HEK293 (cell line): Measurements from ENCODE around the gene MRPS5.

Source experiments
- GLI2 ChIP-seq: fragments of 450-650 bp; formaldehyde crosslinking; IDR thresholded peaks from 2 replicates; pipeline ENCODE4; 2017; ENCODE audit warnings: missing biosample characterization, missing genetic modification characterization, low read depth, borderline replicate concordance
- KLF10 ChIP-seq: fragments of 450-650 bp; IDR thresholded peaks from 2 replicates; pipeline ENCODE4 v1.5.1; 2018; ENCODE audit warnings: missing biosample characterization, mild to moderate bottlenecking, missing genetic modification characterization
- PBX3 ChIP-seq: sonication (generic); formaldehyde crosslinking; IDR thresholded peaks from 2 replicates; pipeline ENCODE4 v1.8.1; 2022; ENCODE audit warnings: mild to moderate bottlenecking, moderate library complexity, missing genetic modification reagents
- REST ChIP-seq: fragments of 450-650 bp; formaldehyde crosslinking; IDR thresholded peaks from 2 replicates; pipeline ENCODE4 v1.5.1; 2016; ENCODE audit warnings: missing biosample characterization, missing genetic modification characterization
- TRIM28 ChIP-seq: IDR thresholded peaks from 2 replicates; pipeline ENCODE4 v1.6.1; 2011; ENCODE audit warnings: low read length, control low read depth, borderline replicate concordance
- YY1 ChIP-seq: fragments of 450-650 bp; formaldehyde crosslinking; IDR thresholded peaks from 2 replicates; pipeline ENCODE4 v1.5.1; 2018; ENCODE audit warnings: missing biosample characterization, missing genetic modification characterization
- ZBTB1 ChIP-seq: fragments of 450-650 bp; formaldehyde crosslinking; IDR thresholded peaks from 2 replicates; pipeline ENCODE4 v1.5.1; 2016; ENCODE audit warnings: missing biosample characterization, missing genetic modification characterization
- ZFP41 ChIP-seq: fragments of 450-650 bp; formaldehyde crosslinking; IDR thresholded peaks from 2 replicates; pipeline ENCODE4 v1.5.1; 2016; ENCODE audit warnings: missing biosample characterization, missing genetic modification characterization, borderline replicate concordance
- ZNF10 ChIP-seq: fragments of 450-650 bp; formaldehyde crosslinking; IDR thresholded peaks from 2 replicates; pipeline ENCODE4 v1.5.1; 2017; ENCODE audit warnings: missing biosample characterization, missing genetic modification characterization
- ZNF138 ChIP-seq: fragments of 450-650 bp; formaldehyde crosslinking; IDR thresholded peaks from 2 replicates; pipeline ENCODE4 v1.5.1; 2016; ENCODE audit warnings: missing biosample characterization, missing genetic modification characterization, borderline replicate concordance
- ZNF19 ChIP-seq: fragments of 450-650 bp; formaldehyde crosslinking; IDR thresholded peaks from 2 replicates; pipeline ENCODE4; 2016; ENCODE audit warnings: missing biosample characterization, missing genetic modification characterization, low read depth
- ZNF2 ChIP-seq: fragments of 450-650 bp; formaldehyde crosslinking; IDR thresholded peaks from 2 replicates; pipeline ENCODE4 v1.5.1; 2016; ENCODE audit warnings: missing biosample characterization, missing genetic modification characterization
- ZNF302 ChIP-seq: fragments of 450-650 bp; formaldehyde crosslinking; IDR thresholded peaks from 2 replicates; pipeline ENCODE4 v1.5.1; 2016; ENCODE audit warnings: missing biosample characterization, missing genetic modification characterization, low read depth
- ZNF341 ChIP-seq: fragments of 450-650 bp; formaldehyde crosslinking; IDR thresholded peaks from 2 replicates; pipeline ENCODE4; 2016; ENCODE audit warnings: low read depth, missing biosample characterization, missing genetic modification characterization
- ZNF394 ChIP-seq: fragments of 450-650 bp; formaldehyde crosslinking; IDR thresholded peaks from 2 replicates; pipeline ENCODE4 v1.5.1; 2016; ENCODE audit warnings: missing biosample characterization, missing genetic modification characterization, mild to moderate bottlenecking, moderate library complexity, borderline replicate concordance
- ZNF473 ChIP-seq: fragments of 450-650 bp; formaldehyde crosslinking; IDR thresholded peaks from 2 replicates; pipeline ENCODE4 v1.5.1; 2017; ENCODE audit warnings: missing biosample characterization, missing genetic modification characterization
- ZNF48 ChIP-seq: fragments of 450-650 bp; formaldehyde crosslinking; IDR thresholded peaks from 2 replicates; pipeline ENCODE4 v1.5.1; 2016; ENCODE audit warnings: missing biosample characterization, missing genetic modification characterization
- ZNF530 ChIP-seq: fragments of 450-650 bp; formaldehyde crosslinking; IDR thresholded peaks from 2 replicates; pipeline ENCODE4 v1.5.1; 2016; ENCODE audit warnings: low read depth, missing biosample characterization, missing genetic modification characterization
- ZNF585B ChIP-seq: fragments of 450-650 bp; formaldehyde crosslinking; IDR thresholded peaks from 2 replicates; pipeline ENCODE4 v1.5.1; 2016; ENCODE audit warnings: missing biosample characterization, missing genetic modification characterization
- ZNF704 ChIP-seq: fragments of 450-650 bp; formaldehyde crosslinking; IDR thresholded peaks from 2 replicates; pipeline ENCODE4 v1.5.1; 2016; ENCODE audit warnings: missing biosample characterization, missing genetic modification characterization
- TF ChIP-seq, protein P1 (sequence below): fragments of 450-650 bp; formaldehyde crosslinking; IDR thresholded peaks from 2 replicates; pipeline ENCODE4 v1.5.1; 2017; ENCODE audit warnings: missing biosample characterization, missing genetic modification characterization
- TF ChIP-seq, protein P2 (sequence below): fragments of 450-650 bp; formaldehyde crosslinking; conservative IDR thresholded peaks from 2 replicates; pipeline ENCODE4 v1.5.1; 2016; ENCODE audit warnings: low read depth, missing biosample characterization, missing genetic modification characterization
- TF ChIP-seq, protein P3 (sequence below): fragments of 450-650 bp; formaldehyde crosslinking; IDR thresholded peaks from 2 replicates; pipeline ENCODE4 v1.5.1; 2016; ENCODE audit warnings: missing biosample characterization, missing genetic modification characterization

Gene MRPS5

GRCh38 chr2:95165371-95166064 lies 43.9 kb upstream of the MRPS5 start, which contains the start of gene ZNF2 (continued):
- TF ChIP-seq, protein P1, sequence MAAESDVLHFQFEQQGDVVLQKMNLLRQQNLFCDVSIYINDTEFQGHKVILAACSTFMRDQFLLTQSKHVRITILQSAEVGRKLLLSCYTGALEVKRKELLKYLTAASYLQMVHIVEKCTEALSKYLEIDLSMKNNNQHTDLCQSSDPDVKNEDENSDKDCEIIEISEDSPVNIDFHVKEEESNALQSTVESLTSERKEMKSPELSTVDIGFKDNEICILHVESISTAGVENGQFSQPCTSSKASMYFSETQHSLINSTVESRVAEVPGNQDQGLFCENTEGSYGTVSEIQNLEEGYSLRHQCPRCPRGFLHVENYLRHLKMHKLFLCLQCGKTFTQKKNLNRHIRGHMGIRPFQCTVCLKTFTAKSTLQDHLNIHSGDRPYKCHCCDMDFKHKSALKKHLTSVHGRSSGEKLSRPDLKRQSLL = no peak
- TF ChIP-seq ZNF341 (tag by site-specific recombination) (no peak), YY1 (tag by site-specific recombination) (peak; percentile 90), PBX3 (CRISPR knock-in tag) (no peak; the same call in 1 of the 2 replicates), ZNF19 (tag by site-specific recombination) (no peak), TRIM28 (peak; percentile 41; the same call in 1 of the 2 replicates), ZNF302 (no peak), ZBTB1 (tag by site-specific recombination) (no peak), REST (tag by site-specific recombination) (peak; percentile 48; the same call in 1 of the 2 replicates), ZNF530 (tag by site-specific recombination) (no peak), ZNF585B (tag by site-specific recombination) (no peak), ZNF473 (tag by site-specific recombination) (no peak), ZNF394 (tag by site-specific recombination) (peak; percentile 59; the same call in 1 of the 2 replicates), GLI2 (tag by site-specific recombination) (no peak), ZNF10 (no peak), ZNF48 (tag by site-specific recombination) (no peak), ZNF138 (no peak), ZFP41 (tag by site-specific recombination) (no peak), ZNF704 (0 out of 2 replicates have a peak, but pooled peaks have one; percentile 22), ZNF2 (tag by site-specific recombination) (no peak; the same call in 1 of the 2 replicates), KLF10 (tag by site-specific recombination) (peak; percentile 42; the same call in 1 of the 2 replicates)
- TF ChIP-seq, protein P2, sequence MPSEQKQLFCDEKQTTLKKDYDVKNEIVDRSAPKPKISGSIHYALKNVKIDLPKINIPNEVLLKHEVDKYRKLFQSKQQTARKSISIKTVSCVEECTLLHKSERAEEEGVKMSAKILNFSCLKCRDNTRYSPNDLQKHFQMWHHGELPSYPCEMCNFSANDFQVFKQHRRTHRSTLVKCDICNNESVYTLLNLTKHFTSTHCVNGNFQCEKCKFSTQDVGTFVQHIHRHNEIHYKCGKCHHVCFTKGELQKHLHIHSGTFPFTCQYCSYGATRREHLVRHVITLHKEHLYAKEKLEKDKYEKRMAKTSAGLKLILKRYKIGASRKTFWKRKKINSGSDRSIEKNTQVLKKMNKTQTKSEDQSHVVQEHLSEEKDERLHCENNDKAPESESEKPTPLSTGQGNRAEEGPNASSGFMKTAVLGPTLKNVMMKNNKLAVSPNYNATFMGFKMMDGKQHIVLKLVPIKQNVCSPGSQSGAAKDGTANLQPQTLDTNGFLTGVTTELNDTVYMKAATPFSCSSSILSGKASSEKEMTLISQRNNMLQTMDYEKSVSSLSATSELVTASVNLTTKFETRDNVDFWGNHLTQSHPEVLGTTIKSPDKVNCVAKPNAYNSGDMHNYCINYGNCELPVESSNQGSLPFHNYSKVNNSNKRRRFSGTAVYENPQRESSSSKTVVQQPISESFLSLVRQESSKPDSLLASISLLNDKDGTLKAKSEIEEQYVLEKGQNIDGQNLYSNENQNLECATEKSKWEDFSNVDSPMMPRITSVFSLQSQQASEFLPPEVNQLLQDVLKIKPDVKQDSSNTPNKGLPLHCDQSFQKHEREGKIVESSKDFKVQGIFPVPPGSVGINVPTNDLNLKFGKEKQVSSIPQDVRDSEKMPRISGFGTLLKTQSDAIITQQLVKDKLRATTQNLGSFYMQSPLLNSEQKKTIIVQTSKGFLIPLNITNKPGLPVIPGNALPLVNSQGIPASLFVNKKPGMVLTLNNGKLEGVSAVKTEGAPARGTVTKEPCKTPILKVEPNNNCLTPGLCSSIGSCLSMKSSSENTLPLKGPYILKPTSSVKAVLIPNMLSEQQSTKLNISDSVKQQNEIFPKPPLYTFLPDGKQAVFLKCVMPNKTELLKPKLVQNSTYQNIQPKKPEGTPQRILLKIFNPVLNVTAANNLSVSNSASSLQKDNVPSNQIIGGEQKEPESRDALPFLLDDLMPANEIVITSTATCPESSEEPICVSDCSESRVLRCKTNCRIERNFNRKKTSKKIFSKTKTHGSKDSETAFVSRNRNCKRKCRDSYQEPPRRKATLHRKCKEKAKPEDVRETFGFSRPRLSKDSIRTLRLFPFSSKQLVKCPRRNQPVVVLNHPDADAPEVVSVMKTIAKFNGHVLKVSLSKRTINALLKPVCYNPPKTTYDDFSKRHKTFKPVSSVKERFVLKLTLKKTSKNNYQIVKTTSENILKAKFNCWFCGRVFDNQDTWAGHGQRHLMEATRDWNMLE (tag by site-specific recombination) = peak; percentile 94
- TF ChIP-seq, protein P3, sequence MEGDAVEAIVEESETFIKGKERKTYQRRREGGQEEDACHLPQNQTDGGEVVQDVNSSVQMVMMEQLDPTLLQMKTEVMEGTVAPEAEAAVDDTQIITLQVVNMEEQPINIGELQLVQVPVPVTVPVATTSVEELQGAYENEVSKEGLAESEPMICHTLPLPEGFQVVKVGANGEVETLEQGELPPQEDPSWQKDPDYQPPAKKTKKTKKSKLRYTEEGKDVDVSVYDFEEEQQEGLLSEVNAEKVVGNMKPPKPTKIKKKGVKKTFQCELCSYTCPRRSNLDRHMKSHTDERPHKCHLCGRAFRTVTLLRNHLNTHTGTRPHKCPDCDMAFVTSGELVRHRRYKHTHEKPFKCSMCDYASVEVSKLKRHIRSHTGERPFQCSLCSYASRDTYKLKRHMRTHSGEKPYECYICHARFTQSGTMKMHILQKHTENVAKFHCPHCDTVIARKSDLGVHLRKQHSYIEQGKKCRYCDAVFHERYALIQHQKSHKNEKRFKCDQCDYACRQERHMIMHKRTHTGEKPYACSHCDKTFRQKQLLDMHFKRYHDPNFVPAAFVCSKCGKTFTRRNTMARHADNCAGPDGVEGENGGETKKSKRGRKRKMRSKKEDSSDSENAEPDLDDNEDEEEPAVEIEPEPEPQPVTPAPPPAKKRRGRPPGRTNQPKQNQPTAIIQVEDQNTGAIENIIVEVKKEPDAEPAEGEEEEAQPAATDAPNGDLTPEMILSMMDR (tag by site-specific recombination) = peak; percentile 61; the same call in 1 of the 2 replicates
